Keratinocyte (primary cell): ENCODE data around the gene IQSEC3. TPM values are rescaled to one million over a fixed set of nuclear protein-coding genes. Genes with fewer than 3 reads are reported as not detected.

ENCODE experiments used
- DNase-seq: peaks from one replicate; pipeline ENCODE4 v3.0.0-alpha.2; 2011; ENCODE audit warnings: low read depth, missing footprints, low spot score
- FAIRE-seq: peaks from 2 replicates; lab custom pipeline; 2011; peaks lifted over from hg19 to GRCh38; lab: Jason Lieb, UNC
- H2AFZ ChIP-seq: 2 replicates; pipeline ENCODE4 v1.6.0; 2012; ENCODE audit warnings: low read length, control low read depth, inconsistent platforms; ENCODE audit not compliant: control insufficient read depth
- H3K27ac ChIP-seq: 2 replicates; pipeline ENCODE4 v1.5.1; 2011; ENCODE audit warnings: low read length; ENCODE audit not compliant: control insufficient read depth, insufficient read depth
- H3K27me3 ChIP-seq: 3 replicates; pipeline ENCODE4 v1.6.0; 2011; ENCODE audit warnings: low read length; ENCODE audit not compliant: control insufficient read depth, insufficient read depth; ENCODE audit errors: extremely low read depth
- H3K36me3 ChIP-seq, 2 experiments: 2 replicates in 1 of 2; 3 replicates in 1 of 2; pipeline ENCODE4 v1.5.1; 2011; ENCODE audit warnings: low read length in 2 of 2, mild to moderate bottlenecking in 1 of 2; ENCODE audit not compliant: control insufficient read depth in 2 of 2, insufficient read depth in 2 of 2; ENCODE audit errors: extremely low read depth in 1 of 2
- H3K4me1 ChIP-seq: 3 replicates; pipeline ENCODE4 v1.5.1; 2011; ENCODE audit warnings: low read length; ENCODE audit not compliant: control insufficient read depth, insufficient read depth; ENCODE audit errors: extremely low read depth
- H3K4me2 ChIP-seq: 3 replicates; pipeline ENCODE4 v1.6.0; 2011; ENCODE audit warnings: low read depth, low read length; ENCODE audit not compliant: control insufficient read depth, insufficient read depth; ENCODE audit errors: extremely low read depth
- H3K4me3 ChIP-seq, 3 experiments: fragments of 200-600 bp in 1 of 3; sonication (generic) in 1 of 3; 2 replicates in 2 of 3; 3 replicates in 1 of 3; pipeline ENCODE4 v1.5.1; 2011 to 2016; ENCODE audit warnings: low read length in 3 of 3, mild to moderate bottlenecking in 3 of 3, control low read depth in 2 of 3, inconsistent platforms in 1 of 3, low read depth in 1 of 3, mixed read lengths in 1 of 3, mixed run types in 1 of 3, moderate library complexity in 1 of 3; ENCODE audit not compliant: control insufficient read depth in 2 of 3, insufficient read depth in 2 of 3; ENCODE audit errors: extremely low read depth in 1 of 3
- H3K79me2 ChIP-seq: 2 replicates; pipeline ENCODE4 v1.6.0; 2012; ENCODE audit warnings: low read length; ENCODE audit not compliant: control insufficient read depth, insufficient read depth
- H3K9ac ChIP-seq: 3 replicates; pipeline ENCODE4 v1.6.0; 2011; ENCODE audit warnings: low read length; ENCODE audit not compliant: control insufficient read depth, insufficient read depth; ENCODE audit errors: extremely low read depth
- H3K9me1 ChIP-seq: 3 replicates; pipeline ENCODE4 v1.6.0; 2011; ENCODE audit warnings: low read length; ENCODE audit not compliant: control insufficient read depth, insufficient read depth; ENCODE audit errors: extremely low read depth
- H3K9me3 ChIP-seq: 2 replicates; pipeline ENCODE4 v1.5.1; 2012; ENCODE audit warnings: low read depth, low read length; ENCODE audit not compliant: control insufficient read depth
- H4K20me1 ChIP-seq: 3 replicates; pipeline ENCODE4 v1.6.0; 2011; ENCODE audit warnings: low read length; ENCODE audit not compliant: control insufficient read depth, insufficient read depth; ENCODE audit errors: extremely low read depth
- EZH2 ChIP-seq: IDR thresholded peaks from one replicate; pipeline ENCODE4 v1.6.1; 2012; ENCODE audit warnings: inconsistent platforms, mild to moderate bottlenecking, low read length, moderate library complexity
- dilution Hi-C: fragments of 300-500 bp; cut with MboI; formaldehyde crosslinking; loops from one replicate; pipeline ENCODE4 v1.7.0; 2020; ENCODE audit warnings: low sequenced_read_pairs; ENCODE audit not compliant: extremely low pct_ligation_motif_present
- polyA plus RNA-seq, 5 experiments: library from polyadenylated mRNA; depleted of rRNA in 3 of 5; stranded (reverse) in 3 of 5; stranded (forward) in 1 of 5; unstranded in 1 of 5; fragments of >200 nt; gene quantifications; 1 replicate in 1 of 5; 2 replicates in 3 of 5; 3 replicates in 1 of 5; pipeline versions ENCODE4 v1.2.1 to v1.2.3, GENCODE V29; 2011 to 2012; ENCODE audit warnings: missing spikeins in 2 of 5, low read depth in 1 of 5, low replicate concordance in 1 of 5
- TF ChIP-seq, protein P1 (sequence below), 3 experiments: IDR thresholded peaks in 1 of 3; conservative IDR thresholded peaks in 1 of 3; optimal IDR thresholded peaks in 1 of 3; 2 replicates in 2 of 3; 3 replicates in 1 of 3; pipeline versions ENCODE3 to v1.5.1; 2011; ENCODE audit warnings: low read length in 3 of 3, mild to moderate bottlenecking in 3 of 3, moderate library complexity in 2 of 3, control low read depth in 1 of 3, inconsistent platforms in 1 of 3; ENCODE audit not compliant: insufficient read depth in 2 of 3; ENCODE audit errors: extremely low read depth in 1 of 3

IQSEC3 gene
- polyA plus RNA-seq, 1 donor (not counting 4 experiments of a cell fraction or from before 2014, with no cell fraction given): not detected

GRCh38 chr12:53735-54730 is 12.5 kb upstream of the IQSEC3 start:
- dilution Hi-C loops: no loop called here
- H4K20me1 ChIP-seq: no peaks in the 10 kb centered on the region
- H3K4me2 ChIP-seq: no peak overlapping the region
- H3K4me1 ChIP-seq: no peaks in the 10 kb centered on the region
- no peak overlapping the region for H3K27ac ChIP-seq
- TF ChIP-seq EZH2: no peak
- TF ChIP-seq, protein P1, sequence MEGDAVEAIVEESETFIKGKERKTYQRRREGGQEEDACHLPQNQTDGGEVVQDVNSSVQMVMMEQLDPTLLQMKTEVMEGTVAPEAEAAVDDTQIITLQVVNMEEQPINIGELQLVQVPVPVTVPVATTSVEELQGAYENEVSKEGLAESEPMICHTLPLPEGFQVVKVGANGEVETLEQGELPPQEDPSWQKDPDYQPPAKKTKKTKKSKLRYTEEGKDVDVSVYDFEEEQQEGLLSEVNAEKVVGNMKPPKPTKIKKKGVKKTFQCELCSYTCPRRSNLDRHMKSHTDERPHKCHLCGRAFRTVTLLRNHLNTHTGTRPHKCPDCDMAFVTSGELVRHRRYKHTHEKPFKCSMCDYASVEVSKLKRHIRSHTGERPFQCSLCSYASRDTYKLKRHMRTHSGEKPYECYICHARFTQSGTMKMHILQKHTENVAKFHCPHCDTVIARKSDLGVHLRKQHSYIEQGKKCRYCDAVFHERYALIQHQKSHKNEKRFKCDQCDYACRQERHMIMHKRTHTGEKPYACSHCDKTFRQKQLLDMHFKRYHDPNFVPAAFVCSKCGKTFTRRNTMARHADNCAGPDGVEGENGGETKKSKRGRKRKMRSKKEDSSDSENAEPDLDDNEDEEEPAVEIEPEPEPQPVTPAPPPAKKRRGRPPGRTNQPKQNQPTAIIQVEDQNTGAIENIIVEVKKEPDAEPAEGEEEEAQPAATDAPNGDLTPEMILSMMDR (optimal IDR thresholded peaks at IDR 0.05 in 1 of 3, IDR thresholded peaks at IDR 0.05 in 1 of 3, conservative IDR thresholded peaks at IDR 0.05 in 1 of 3; ENCODE audit: extremely low read depth in 1 of 3, insufficient read depth in 2 of 3, low read length in 3 of 3): no peak
- no peak overlapping the region for H2AFZ ChIP-seq
- no peaks in the 10 kb centered on the region for H3K9me3 ChIP-seq
- FAIRE-seq (no peak), DNase-seq (no peak)
- no peak overlapping the region for H3K4me3 ChIP-seq
- no peak overlapping the region for H3K9ac ChIP-seq
- H3K9me1 ChIP-seq: no peaks in the 10 kb centered on the region
- H3K27me3 ChIP-seq: peaks cover 17% of the 10 kb centered on the region
- no peaks in the 10 kb centered on the region for H3K36me3 ChIP-seq
- H3K79me2 ChIP-seq: no peaks in the 10 kb centered on the region

- Histone ChIP-seq H3K4me2 (no peak overlapping the region), H3K4me1 (no peaks in the 10 kb centered on the region), H3K27me3 (peaks cover 17% of the 10 kb centered on the region), H3K9me3 (no peaks in the 10 kb centered on the region), H3K9ac (no peak overlapping the region), H4K20me1 (no peaks in the 10 kb centered on the region), H2AFZ (no peak overlapping the region), H3K79me2 (no peaks in the 10 kb centered on the region), H3K27ac (no peak overlapping the region), H3K9me1 (no peaks in the 10 kb centered on the region), H3K36me3 (no peaks in the 10 kb centered on the region), H3K4me3 (no peak overlapping the region)
- DNase-seq (no peak), FAIRE-seq (no peak)
- no peak for TF ChIP-seq EZH2
- TF ChIP-seq, protein P1 (optimal IDR thresholded peaks at IDR 0.05 in 1 of 3, IDR thresholded peaks at IDR 0.05 in 1 of 3, conservative IDR thresholded peaks at IDR 0.05 in 1 of 3; ENCODE audit: extremely low read depth in 1 of 3, insufficient read depth in 2 of 3, low read length in 3 of 3): no peak
- dilution Hi-C loops: no loop called here
These were observed 11.6 kb upstream of the IQSEC3 start for GRCh38 chr12:54750-55535.
